ENCODE results near the gene MRPL53. TPM values are rescaled to one million over a fixed set of nuclear protein-coding genes. Genes with fewer than 3 reads are reported as not detected.

The MRPL53 gene
- total and polyA plus RNA-seq, 2 of the 13 experiments (the other 11 are each of a cell fraction or from before 2014, with no cell fraction given) = 34.3 to 51.9 TPM

- TF ChIP-seq ZFX (CRISPR knock-in tag; IDR thresholded peaks at IDR 0.05; ENCODE audit: low read depth) (no peak), POLR2G (IDR thresholded peaks at IDR 0.05; ENCODE audit: low read depth, low read length) (0 out of 2 replicates have a peak, but pooled peaks have one; percentile 24), SMAD3 (CRISPR knock-in tag; IDR thresholded peaks at IDR 0.05) (no peak), SRSF1 (optimal IDR thresholded peaks at IDR 0.05; ENCODE audit: low read depth, low read length) (peak; percentile 14), ZNF30 (CRISPR knock-in tag; IDR thresholded peaks at IDR 0.05) (0 out of 2 replicates have a peak, but pooled peaks have one; percentile 71), LCORL (IDR thresholded peaks at IDR 0.05) (no peak), LCORL (CRISPR knock-in tag; IDR thresholded peaks at IDR 0.05) (0 out of 2 replicates have a peak, but pooled peaks have one; percentile 36), ZSCAN21 (CRISPR knock-in tag; IDR thresholded peaks at IDR 0.05; ENCODE audit: borderline replicate concordance) (no peak), MYC (CRISPR knock-in tag; IDR thresholded peaks at IDR 0.05; ENCODE audit: borderline replicate concordance) (0 out of 2 replicates have a peak, but pooled peaks have one; percentile 8), ZNF232 (CRISPR knock-in tag; IDR thresholded peaks at IDR 0.05; ENCODE audit: borderline replicate concordance) (no peak; the same call in 1 of the 2 replicates), ZNF614 (CRISPR knock-in tag; IDR thresholded peaks at IDR 0.05; ENCODE audit: borderline replicate concordance) (no peak), ZHX1 (CRISPR knock-in tag; IDR thresholded peaks at IDR 0.05; ENCODE audit: low read depth) (0 out of 2 replicates have a peak, but pooled peaks have one; percentile 70), PAF1 (CRISPR knock-in tag; IDR thresholded peaks at IDR 0.05) (peak; percentile 64; the same call in 1 of the 2 replicates), ZNF570 (CRISPR knock-in tag; IDR thresholded peaks at IDR 0.05; ENCODE audit: borderline replicate concordance) (no peak), ZNF572 (CRISPR knock-in tag; IDR thresholded peaks at IDR 0.05) (no peak), AGO2 (optimal IDR thresholded peaks at IDR 0.05; ENCODE audit: low read depth, low read length) (no peak), HNRNPL (IDR thresholded peaks at IDR 0.05; ENCODE audit: low read depth, low read length) (0 out of 2 replicates have a peak, but pooled peaks have one; percentile 22), PATZ1 (CRISPR knock-in tag; IDR thresholded peaks at IDR 0.05) (no peak), ONECUT2 (CRISPR knock-in tag; IDR thresholded peaks at IDR 0.05) (no peak), HOXA9 (CRISPR knock-in tag; IDR thresholded peaks at IDR 0.05; ENCODE audit: borderline replicate concordance) (no peak), ZNF556 (CRISPR knock-in tag; IDR thresholded peaks at IDR 0.05; ENCODE audit: borderline replicate concordance) (no peak), CHD4 (IDR thresholded peaks at IDR 0.05; ENCODE audit: borderline replicate concordance, low read length) (no peak)
Measured at GRCh38 chr2:74498500-74499266, 26.2 kb upstream of the MRPL53 start (continued).

Measured in HepG2 (cell line).